HepG2 (cell line): ENCODE data around the gene RABL6. TPM values are rescaled to one million over a fixed set of nuclear protein-coding genes. Genes with fewer than 3 reads are reported as not detected.

Experiments used
- DZIP1 ChIP-seq: sonication (generic); formaldehyde crosslinking; IDR thresholded peaks from 2 replicates; pipeline ENCODE4 v1.5.0; 2020; ENCODE audit warnings: mild to moderate bottlenecking, missing genetic modification reagents
- EED ChIP-seq: sonication (generic); formaldehyde crosslinking; IDR thresholded peaks from 2 replicates; pipeline ENCODE4 v1.5.0; 2020; ENCODE audit warnings: mild to moderate bottlenecking, missing genetic modification reagents
- GATAD2A ChIP-seq: IDR thresholded peaks from 2 replicates; pipeline ENCODE4 v1.6.1; 2016
- IRX3 ChIP-seq: sonication (generic); formaldehyde crosslinking; IDR thresholded peaks from 2 replicates; pipeline ENCODE4 v1.8.1; 2023; ENCODE audit warnings: mild to moderate bottlenecking, low read depth, missing genetic modification reagents, borderline replicate concordance
- KDM5A ChIP-seq: fragments of 200-600 bp; sonication (generic); IDR thresholded peaks from 2 replicates; pipeline ENCODE4 v1.7.0; 2018; ENCODE audit warnings: antibody characterized with exemption, mild to moderate bottlenecking, low read length, borderline replicate concordance
- KMT2B ChIP-seq: IDR thresholded peaks from 2 replicates; pipeline ENCODE4 v1.6.1; 2016; ENCODE audit warnings: missing genetic modification reagents, missing compliant biosample characterization
- MAF1 ChIP-seq: sonication (generic); formaldehyde crosslinking; IDR thresholded peaks from 2 replicates; pipeline ENCODE4 v1.5.0; 2020; ENCODE audit warnings: missing genetic modification reagents, borderline replicate concordance
- PHF21A ChIP-seq: sonication (generic); formaldehyde crosslinking; IDR thresholded peaks from 2 replicates; pipeline ENCODE4 v1.5.0; 2020; ENCODE audit warnings: mild to moderate bottlenecking, missing genetic modification reagents
- SMYD3 ChIP-seq: sonication (generic); formaldehyde crosslinking; IDR thresholded peaks from 2 replicates; pipeline ENCODE4 v1.8.1; 2023; ENCODE audit warnings: mild to moderate bottlenecking, missing genetic modification reagents
- STAT5B ChIP-seq: sonication (generic); formaldehyde crosslinking; IDR thresholded peaks from 2 replicates; pipeline ENCODE4 v1.4.0; 2020; ENCODE audit warnings: missing genetic modification reagents
- ZFAT ChIP-seq: sonication (generic); formaldehyde crosslinking; conservative IDR thresholded peaks from 2 replicates; pipeline ENCODE4 v1.8.1; 2023; ENCODE audit warnings: missing genetic modification reagents, inconsistent platforms
- ZFP41 ChIP-seq: sonication (generic); formaldehyde crosslinking; IDR thresholded peaks from 2 replicates; pipeline ENCODE4 v1.4.0; 2020; ENCODE audit warnings: mild to moderate bottlenecking, missing genetic modification reagents, borderline replicate concordance
- ZNF264 ChIP-seq: sonication (generic); formaldehyde crosslinking; IDR thresholded peaks from 2 replicates; pipeline ENCODE4 v1.4.0; 2020; ENCODE audit warnings: missing genetic modification reagents
- ZNF460 ChIP-seq: sonication (generic); formaldehyde crosslinking; IDR thresholded peaks from 2 replicates; pipeline ENCODE4 v1.5.1; 2020; ENCODE audit warnings: missing genetic modification reagents, mild to moderate bottlenecking, borderline replicate concordance
- ZNF556 ChIP-seq: sonication (generic); formaldehyde crosslinking; IDR thresholded peaks from 2 replicates; pipeline ENCODE4 v1.4.0; 2020; ENCODE audit warnings: mild to moderate bottlenecking, missing genetic modification reagents, borderline replicate concordance
- ZNF598 ChIP-seq: sonication (generic); formaldehyde crosslinking; IDR thresholded peaks from 2 replicates; pipeline ENCODE4 v1.5.1; 2020; ENCODE audit warnings: mild to moderate bottlenecking, missing genetic modification reagents, borderline replicate concordance
- ZNF652 ChIP-seq: IDR thresholded peaks from 2 replicates; pipeline ENCODE4 v1.6.1; 2016; ENCODE audit warnings: low read depth, borderline replicate concordance
- ZNF678 ChIP-seq: sonication (generic); formaldehyde crosslinking; IDR thresholded peaks from 2 replicates; pipeline ENCODE4 v1.4.0; 2020; ENCODE audit warnings: mild to moderate bottlenecking, missing genetic modification reagents
- ZNF737 ChIP-seq: sonication (generic); formaldehyde crosslinking; IDR thresholded peaks from 2 replicates; pipeline ENCODE4 v1.5.0; 2020; ENCODE audit warnings: missing genetic modification reagents, mild to moderate bottlenecking, borderline replicate concordance
- ZSCAN12 ChIP-seq: sonication (generic); formaldehyde crosslinking; IDR thresholded peaks from 2 replicates; pipeline ENCODE4 v1.9.0; 2021; ENCODE audit warnings: mild to moderate bottlenecking, missing genetic modification reagents
- polyA plus RNA-seq, 8 experiments: library from polyadenylated mRNA; depleted of rRNA in 3 of 8; stranded (reverse) in 7 of 8; unstranded in 1 of 8; fragments of >200 nt; fragmentation: Illumina TruSeq in 4 of 8; extraction: Trizol in 4 of 8; gene quantifications; 2 replicates each; pipeline versions ENCODE4 v1.2.1 to v1.2.3, GENCODE V29; 2011 to 2016; ENCODE audit warnings: low read depth in 4 of 8, missing spikeins in 1 of 8, mixed read lengths in 1 of 8; ENCODE audit not compliant: insufficient read depth in 1 of 8
- total RNA-seq, 5 experiments: library from RNA; depleted of rRNA; stranded (reverse); fragments of >200 nt; fragmentation: Illumina TruSeq; extraction: Trizol; gene quantifications; 2 replicates each; pipeline ENCODE4 v1.2.3, GENCODE V29; 2016; ENCODE audit warnings: low read depth in 1 of 5
- TF ChIP-seq, protein P1 (sequence below), 2 experiments: sonication (generic) in 1 of 2; formaldehyde crosslinking in 1 of 2; IDR thresholded peaks; 2 replicates each; pipeline versions ENCODE4 v1.4.0 to v1.6.1; 2016 to 2020; ENCODE audit warnings: borderline replicate concordance in 1 of 2, low read depth in 1 of 2, mild to moderate bottlenecking in 1 of 2, missing genetic modification reagents in 1 of 2
- TF ChIP-seq, protein P2 (sequence below): sonication (generic); formaldehyde crosslinking; IDR thresholded peaks from 2 replicates; pipeline ENCODE4 v1.5.0; 2020; ENCODE audit warnings: missing genetic modification reagents, mild to moderate bottlenecking, borderline replicate concordance

The RABL6 gene
- total and polyA plus RNA-seq, 2 of the 13 experiments (the other 11 are each of a cell fraction or from before 2014, with no cell fraction given), result 81.5 to 125 TPM

- TF ChIP-seq, protein P1, sequence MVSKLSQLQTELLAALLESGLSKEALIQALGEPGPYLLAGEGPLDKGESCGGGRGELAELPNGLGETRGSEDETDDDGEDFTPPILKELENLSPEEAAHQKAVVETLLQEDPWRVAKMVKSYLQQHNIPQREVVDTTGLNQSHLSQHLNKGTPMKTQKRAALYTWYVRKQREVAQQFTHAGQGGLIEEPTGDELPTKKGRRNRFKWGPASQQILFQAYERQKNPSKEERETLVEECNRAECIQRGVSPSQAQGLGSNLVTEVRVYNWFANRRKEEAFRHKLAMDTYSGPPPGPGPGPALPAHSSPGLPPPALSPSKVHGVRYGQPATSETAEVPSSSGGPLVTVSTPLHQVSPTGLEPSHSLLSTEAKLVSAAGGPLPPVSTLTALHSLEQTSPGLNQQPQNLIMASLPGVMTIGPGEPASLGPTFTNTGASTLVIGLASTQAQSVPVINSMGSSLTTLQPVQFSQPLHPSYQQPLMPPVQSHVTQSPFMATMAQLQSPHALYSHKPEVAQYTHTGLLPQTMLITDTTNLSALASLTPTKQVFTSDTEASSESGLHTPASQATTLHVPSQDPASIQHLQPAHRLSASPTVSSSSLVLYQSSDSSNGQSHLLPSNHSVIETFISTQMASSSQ (IDR thresholded peaks at IDR 0.05; ENCODE audit: low read depth), result no peak
- TF ChIP-seq, protein P1 (CRISPR knock-in tag; IDR thresholded peaks at IDR 0.05; ENCODE audit: borderline replicate concordance), result peak; percentile 30; the same call in 1 of the 2 replicates
- no peak for TF ChIP-seq ZNF556
- TF ChIP-seq, protein P2, sequence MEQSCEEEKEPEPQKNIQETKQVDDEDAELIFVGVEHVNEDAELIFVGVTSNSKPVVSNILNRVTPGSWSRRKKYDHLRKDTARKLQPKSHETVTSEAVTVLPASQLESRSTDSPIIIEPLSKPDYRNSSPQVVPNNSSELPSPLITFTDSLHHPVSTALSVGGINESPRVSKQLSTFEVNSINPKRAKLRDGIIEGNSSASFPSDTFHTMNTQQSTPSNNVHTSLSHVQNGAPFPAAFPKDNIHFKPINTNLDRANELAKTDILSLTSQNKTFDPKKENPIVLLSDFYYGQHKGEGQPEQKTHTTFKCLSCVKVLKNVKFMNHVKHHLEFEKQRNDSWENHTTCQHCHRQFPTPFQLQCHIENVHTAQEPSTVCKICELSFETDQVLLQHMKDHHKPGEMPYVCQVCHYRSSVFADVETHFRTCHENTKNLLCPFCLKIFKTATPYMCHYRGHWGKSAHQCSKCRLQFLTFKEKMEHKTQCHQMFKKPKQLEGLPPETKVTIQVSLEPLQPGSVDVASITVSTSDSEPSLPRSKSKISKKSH, result no peak
- no peak for TF ChIP-seq ZNF264 (CRISPR knock-in tag)
- no peak for TF ChIP-seq ZFP41 (CRISPR knock-in tag)
- TF ChIP-seq SMYD3 (CRISPR knock-in tag), result no peak; the same call in 1 of the 2 replicates
- peak; percentile 67 for TF ChIP-seq GATAD2A (CRISPR knock-in tag)
- TF ChIP-seq ZFAT (CRISPR knock-in tag), result no peak
- TF ChIP-seq STAT5B (CRISPR knock-in tag), result no peak
- TF ChIP-seq ZNF652 (CRISPR knock-in tag), result no peak
- no peak for TF ChIP-seq ZSCAN12 (CRISPR knock-in tag)
- TF ChIP-seq DZIP1, result no peak
- no peak for TF ChIP-seq MAF1
- TF ChIP-seq IRX3 (CRISPR knock-in tag), result no peak
- peak; percentile 68; the same call in 1 of the 2 replicates for TF ChIP-seq KDM5A
- TF ChIP-seq ZNF598 (CRISPR knock-in tag), result no peak
- TF ChIP-seq PHF21A (CRISPR knock-in tag), result peak; percentile 71; the same call in 1 of the 2 replicates
- no peak for TF ChIP-seq ZNF460 (CRISPR knock-in tag)
- no peak for TF ChIP-seq ZNF737 (CRISPR knock-in tag)
- TF ChIP-seq EED (CRISPR knock-in tag), result no peak
- no peak for TF ChIP-seq KMT2B
- no peak for TF ChIP-seq ZNF678 (CRISPR knock-in tag)
These were observed 19.9 kb upstream of the RABL6 start (continued) for GRCh38 chr9:136787690-136788400.
